ENCODE data around the gene NIPAL3. TPM values are rescaled to one million over a fixed set of nuclear protein-coding genes. Genes with fewer than 3 reads are reported as not detected.
"Not testable (repeated sequence)": the region's sequence is repeated elsewhere in the genome, so short reads cannot be mapped to it uniquely, and the experiment has no call there.

Gene NIPAL3
- total RNA-seq, 4 donors from 2014 or later, result 38.0 to 74.3 (median 57.3) TPM

DNA sequence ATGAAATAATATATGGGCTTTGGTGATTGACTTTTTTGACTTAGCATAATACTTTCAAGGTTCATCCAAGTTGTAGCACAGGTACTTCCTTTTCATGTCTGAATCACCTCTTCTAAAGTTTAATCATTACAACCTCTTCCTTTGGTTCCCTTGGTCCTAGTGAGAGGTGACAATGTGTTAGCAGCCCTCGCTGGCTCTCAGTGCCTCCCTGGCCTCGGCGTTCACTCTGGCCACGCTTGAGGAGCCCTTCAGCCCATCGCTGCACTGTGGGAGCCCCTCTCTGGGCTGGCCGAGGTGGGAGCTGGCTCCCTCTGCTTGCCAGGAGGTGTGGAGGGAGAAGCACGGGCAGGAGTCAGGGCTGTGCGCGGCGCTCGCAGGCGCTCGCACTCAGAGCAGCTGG is 74.1 kb downstream of the NIPAL3 start:
- Histone ChIP-seq H3K9me3 (no peaks in the 10 kb centered on the region), H3K4me3 (no peak overlapping the region), H3K4me1 (no peaks in the 10 kb centered on the region), H3K27me3 (no peaks in the 10 kb centered on the region), H3K36me3 (no peaks in the 10 kb centered on the region), H3K27ac (no peak overlapping the region)
- no peak for DNase-seq
- no peak for TF ChIP-seq POLR2A (IDR thresholded peaks at IDR 0.05)

DNA sequence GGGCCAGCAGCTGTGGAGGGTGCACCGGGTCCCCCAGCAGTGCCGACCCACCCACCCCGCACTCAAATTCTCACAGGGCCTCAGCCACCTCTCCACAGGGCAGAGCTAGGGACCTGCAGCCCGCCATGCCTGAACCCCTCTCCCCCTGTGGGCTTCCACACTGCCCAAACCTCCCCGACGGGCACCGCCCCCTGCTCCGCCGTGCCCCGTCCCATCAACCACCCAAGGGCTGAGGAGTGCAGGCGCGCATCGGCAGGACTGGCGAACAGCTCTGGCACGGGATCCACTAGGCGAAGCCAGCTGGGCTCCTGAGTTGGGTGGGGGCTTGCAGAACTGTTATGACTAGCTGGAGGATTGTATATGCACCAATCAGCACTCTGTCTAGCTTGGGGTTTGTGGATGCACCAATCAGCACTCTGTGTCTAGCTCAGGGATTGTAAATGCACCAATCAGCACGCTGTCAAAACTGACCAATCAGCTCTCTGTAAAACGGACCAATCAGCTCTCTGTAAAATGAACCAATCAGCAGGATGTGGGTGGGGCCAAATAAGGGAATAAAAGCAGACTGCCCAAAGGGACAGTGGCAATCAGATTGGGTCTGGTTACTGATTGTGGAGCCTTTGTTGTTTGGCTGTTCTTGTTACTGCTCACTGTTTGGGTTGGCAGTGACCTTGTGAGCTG is 74.6 kb downstream of the NIPAL3 start:
- no peaks in the 10 kb centered on the region for H3K27me3 ChIP-seq

GRCh38 chr1:24491577-24492360 is 76.2 kb downstream of the NIPAL3 start:
- TF ChIP-seq, protein P1, sequence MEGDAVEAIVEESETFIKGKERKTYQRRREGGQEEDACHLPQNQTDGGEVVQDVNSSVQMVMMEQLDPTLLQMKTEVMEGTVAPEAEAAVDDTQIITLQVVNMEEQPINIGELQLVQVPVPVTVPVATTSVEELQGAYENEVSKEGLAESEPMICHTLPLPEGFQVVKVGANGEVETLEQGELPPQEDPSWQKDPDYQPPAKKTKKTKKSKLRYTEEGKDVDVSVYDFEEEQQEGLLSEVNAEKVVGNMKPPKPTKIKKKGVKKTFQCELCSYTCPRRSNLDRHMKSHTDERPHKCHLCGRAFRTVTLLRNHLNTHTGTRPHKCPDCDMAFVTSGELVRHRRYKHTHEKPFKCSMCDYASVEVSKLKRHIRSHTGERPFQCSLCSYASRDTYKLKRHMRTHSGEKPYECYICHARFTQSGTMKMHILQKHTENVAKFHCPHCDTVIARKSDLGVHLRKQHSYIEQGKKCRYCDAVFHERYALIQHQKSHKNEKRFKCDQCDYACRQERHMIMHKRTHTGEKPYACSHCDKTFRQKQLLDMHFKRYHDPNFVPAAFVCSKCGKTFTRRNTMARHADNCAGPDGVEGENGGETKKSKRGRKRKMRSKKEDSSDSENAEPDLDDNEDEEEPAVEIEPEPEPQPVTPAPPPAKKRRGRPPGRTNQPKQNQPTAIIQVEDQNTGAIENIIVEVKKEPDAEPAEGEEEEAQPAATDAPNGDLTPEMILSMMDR (IDR thresholded peaks at IDR 0.05), result no peak
- TF ChIP-seq POLR2A (IDR thresholded peaks at IDR 0.05), result no peak
- Histone ChIP-seq H3K4me3 (no peak overlapping the region), H3K27ac (no peak overlapping the region), H3K9me3 (no peaks in the 10 kb centered on the region), H3K27me3 (no peaks in the 10 kb centered on the region), H3K36me3 (no peaks in the 10 kb centered on the region), H3K4me1 (no peaks in the 10 kb centered on the region)
- DNase-seq, result no peak

More for the DNA sequence above, 74.6 kb downstream of the NIPAL3 start:
- Histone ChIP-seq H3K4me3 (no peak overlapping the region), H3K9me3 (no peaks in the 10 kb centered on the region), H3K36me3 (no peaks in the 10 kb centered on the region), H3K4me1 (no peaks in the 10 kb centered on the region), H3K27ac (no peak overlapping the region)
- DNase-seq, result no peak
- TF ChIP-seq, protein P1 (IDR thresholded peaks at IDR 0.05), result no peak

DNA sequence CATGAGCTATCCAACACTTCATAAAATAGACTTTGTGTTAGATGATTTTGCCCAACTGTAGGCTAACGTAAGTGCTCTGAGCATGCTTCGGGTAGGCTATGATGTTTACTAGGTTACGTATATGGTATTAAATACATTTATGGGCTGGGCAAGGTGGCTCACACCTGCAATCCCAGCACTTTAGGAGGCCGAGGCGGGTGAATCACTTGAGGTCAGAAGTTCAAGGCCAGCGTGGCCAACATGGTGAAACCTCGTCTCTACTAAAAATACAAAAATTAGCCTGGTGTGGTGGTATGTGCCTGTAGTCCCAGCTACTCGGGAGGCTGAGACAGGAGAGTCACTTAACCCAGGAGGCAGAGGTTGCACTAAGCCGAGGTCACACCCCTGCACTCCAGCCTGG is 77.3 kb downstream of the NIPAL3 start:
- DNase-seq, H3K4me3 ChIP-seq, H3K4me1 ChIP-seq, H3K36me3 ChIP-seq, H3K27ac ChIP-seq, H3K9me3 ChIP-seq, H3K27me3 ChIP-seq: not testable (repeated sequence)

GRCh38 chr1:24493785-24494184 is 78.2 kb downstream of the NIPAL3 start:
- no peaks in the 10 kb centered on the region for H3K27me3 ChIP-seq
- H3K4me3 ChIP-seq, result no peak overlapping the region
- DNase-seq, result no peak
- no peak overlapping the region for H3K27ac ChIP-seq
- no peaks in the 10 kb centered on the region for H3K4me1 ChIP-seq
- no peaks in the 10 kb centered on the region for H3K36me3 ChIP-seq
- no peaks in the 10 kb centered on the region for H3K9me3 ChIP-seq
- no peak for TF ChIP-seq POLR2A (IDR thresholded peaks at IDR 0.05)
- TF ChIP-seq, protein P1 (IDR thresholded peaks at IDR 0.05), result no peak

DNA sequence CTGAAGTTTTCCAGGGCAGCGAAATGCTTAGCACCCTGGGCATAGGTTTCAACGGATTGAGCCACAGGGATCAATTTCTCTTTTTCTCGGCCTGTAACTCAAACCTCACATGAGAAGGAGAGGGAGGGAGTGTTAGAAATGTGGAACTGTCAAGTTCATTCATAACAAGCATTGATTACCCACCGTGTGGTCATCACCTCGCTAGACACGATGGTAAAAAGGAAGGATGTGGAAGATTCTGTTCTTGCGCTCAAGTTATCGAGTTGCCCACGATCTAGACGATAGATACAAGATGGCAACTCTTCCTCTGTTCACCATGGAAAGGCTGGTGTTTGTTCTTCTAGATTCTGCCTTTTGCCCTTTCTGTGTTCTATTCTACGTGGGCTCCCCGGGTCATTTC is 83.0 kb downstream of the NIPAL3 start:
- TF ChIP-seq POLR2A (IDR thresholded peaks at IDR 0.05), result no peak
- TF ChIP-seq, protein P1 (IDR thresholded peaks at IDR 0.05), result no peak
- H3K4me1 ChIP-seq, result peaks cover 0 to 17% (median 4%) of the 10 kb centered on the region in 4 donors

More for the DNA sequence above, 83.0 kb downstream of the NIPAL3 start:
- DNase-seq, result no peak
- no peaks in the 10 kb centered on the region for H3K36me3 ChIP-seq
- H3K9me3 ChIP-seq, result no peaks in the 10 kb centered on the region
- H3K4me3 ChIP-seq, result no peak overlapping the region
- no peak overlapping the region for H3K27ac ChIP-seq
- H3K27me3 ChIP-seq, result no peaks in the 10 kb centered on the region
